AG04450 (cell line): ENCODE data around the gene RHEX. TPM values are rescaled to one million over a fixed set of nuclear protein-coding genes. Genes with fewer than 3 reads are reported as not detected.

ENCODE experiments used
- CTCF ChIA-PET: fragments of 300-600, 350-600 bp; formaldehyde crosslinking; extraction: SDS; loops from one replicate; lab custom pipeline; 2022; ENCODE audit warnings: antibody characterized with exemption, inconsistent platforms; lab: Charles Lee
- POLR2A ChIA-PET: fragments of 350-600 bp; formaldehyde crosslinking; extraction: SDS; loops from one replicate; lab custom pipeline; 2021; ENCODE audit warnings: antibody characterized with exemption, inconsistent platforms; lab: Yijun Ruan, JAX
- DNase-seq: peaks from one replicate; pipeline ENCODE4 v3.0.0-alpha.2; 2011; ENCODE audit warnings: low read depth, low spot score
- H3K27ac ChIP-seq: one replicate; pipeline ENCODE4 v1.5.1; 2012; ENCODE audit warnings: low read depth, low read length, control low read depth
- H3K27me3 ChIP-seq: one replicate; pipeline ENCODE4 v1.6.0; 2012; ENCODE audit warnings: low read length; ENCODE audit not compliant: control insufficient read depth, insufficient read depth
- H3K4me3 ChIP-seq: 2 replicates; pipeline ENCODE4 v1.5.1; 2011; ENCODE audit warnings: mild to moderate bottlenecking, low read depth, low read length, control low read depth
- H3K9me3 ChIP-seq: 2 replicates; pipeline ENCODE4 v1.5.1; 2012; ENCODE audit warnings: low read length; ENCODE audit not compliant: control insufficient read depth, insufficient read depth
- polyA plus RNA-seq: library from polyadenylated mRNA; depleted of rRNA; stranded (reverse); fragments of >200 nt; gene quantifications from 2 replicates; pipeline ENCODE4 v1.2.3, GENCODE V29; 2011
- TF ChIP-seq, protein P1 (sequence below): IDR thresholded peaks from 2 replicates; pipeline ENCODE4 v1.5.1; 2011; ENCODE audit warnings: low read depth, low read length, control low read depth, inconsistent platforms

RHEX gene
- polyA plus RNA-seq, 1 experiment: not detected

DNA sequence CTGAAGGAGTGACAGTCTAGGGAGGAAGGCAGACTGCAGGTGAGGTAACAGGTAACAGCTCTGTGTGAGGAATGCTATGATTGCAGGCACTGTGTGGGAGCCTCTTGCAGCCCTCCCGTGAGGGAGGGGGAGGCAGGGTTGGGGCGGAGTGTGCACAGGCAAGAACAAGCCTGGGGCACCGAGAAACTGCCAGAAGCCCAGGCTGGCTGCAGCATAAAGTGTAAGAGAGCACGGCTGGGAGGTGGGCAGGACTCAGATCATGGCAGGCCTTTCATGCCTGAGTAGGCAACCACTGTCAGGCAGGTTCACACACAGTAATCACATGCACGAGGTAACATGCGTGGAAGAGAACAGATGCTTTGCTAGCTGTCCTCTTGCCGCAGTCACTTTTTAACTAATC lies 11.3 kb upstream of the RHEX start:
- DNase-seq: no peak
- POLR2A ChIA-PET: no interaction called here
- Histone ChIP-seq H3K27me3 (peaks cover 41% of the 10 kb centered on the region), H3K9me3 (no peaks in the 10 kb centered on the region), H3K4me3 (no peak overlapping the region), H3K27ac (no peak overlapping the region)
- CTCF ChIA-PET: no interaction called here
- TF ChIP-seq, protein P1, sequence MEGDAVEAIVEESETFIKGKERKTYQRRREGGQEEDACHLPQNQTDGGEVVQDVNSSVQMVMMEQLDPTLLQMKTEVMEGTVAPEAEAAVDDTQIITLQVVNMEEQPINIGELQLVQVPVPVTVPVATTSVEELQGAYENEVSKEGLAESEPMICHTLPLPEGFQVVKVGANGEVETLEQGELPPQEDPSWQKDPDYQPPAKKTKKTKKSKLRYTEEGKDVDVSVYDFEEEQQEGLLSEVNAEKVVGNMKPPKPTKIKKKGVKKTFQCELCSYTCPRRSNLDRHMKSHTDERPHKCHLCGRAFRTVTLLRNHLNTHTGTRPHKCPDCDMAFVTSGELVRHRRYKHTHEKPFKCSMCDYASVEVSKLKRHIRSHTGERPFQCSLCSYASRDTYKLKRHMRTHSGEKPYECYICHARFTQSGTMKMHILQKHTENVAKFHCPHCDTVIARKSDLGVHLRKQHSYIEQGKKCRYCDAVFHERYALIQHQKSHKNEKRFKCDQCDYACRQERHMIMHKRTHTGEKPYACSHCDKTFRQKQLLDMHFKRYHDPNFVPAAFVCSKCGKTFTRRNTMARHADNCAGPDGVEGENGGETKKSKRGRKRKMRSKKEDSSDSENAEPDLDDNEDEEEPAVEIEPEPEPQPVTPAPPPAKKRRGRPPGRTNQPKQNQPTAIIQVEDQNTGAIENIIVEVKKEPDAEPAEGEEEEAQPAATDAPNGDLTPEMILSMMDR: no peak

DNA sequence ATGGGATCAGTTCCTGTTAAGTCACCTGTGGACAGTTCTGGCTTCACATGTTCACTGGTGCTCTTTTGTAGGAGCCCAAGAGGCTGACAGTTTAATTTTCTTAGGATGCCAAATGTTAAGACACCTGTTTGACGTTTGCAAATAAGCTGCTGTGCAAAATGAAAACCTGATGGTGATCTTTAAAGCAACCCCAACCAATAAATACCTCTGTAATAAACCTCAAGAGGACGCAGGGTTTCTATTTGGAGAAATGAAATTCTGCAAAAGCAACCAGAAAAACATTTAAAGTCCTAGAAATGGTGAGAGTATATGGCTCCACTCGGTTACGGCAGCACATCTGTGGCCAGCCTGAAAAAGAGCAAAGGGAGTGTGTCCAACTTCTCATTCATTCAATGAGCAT lies 5.7 kb upstream of the RHEX start:
- TF ChIP-seq, protein P1: no peak
- no peak overlapping the region for H3K4me3 ChIP-seq
- POLR2A ChIA-PET: no interaction called here
- no peaks in the 10 kb centered on the region for H3K9me3 ChIP-seq
- no peak for DNase-seq
- peaks cover 39% of the 10 kb centered on the region for H3K27me3 ChIP-seq
- no peak overlapping the region for H3K27ac ChIP-seq
- CTCF ChIA-PET: interaction anchor here (0.6 kb wide), 1 partner anchor 497 kb away, joined by 4 read pairs; no protein-coding TSS in a partner anchor

DNA sequence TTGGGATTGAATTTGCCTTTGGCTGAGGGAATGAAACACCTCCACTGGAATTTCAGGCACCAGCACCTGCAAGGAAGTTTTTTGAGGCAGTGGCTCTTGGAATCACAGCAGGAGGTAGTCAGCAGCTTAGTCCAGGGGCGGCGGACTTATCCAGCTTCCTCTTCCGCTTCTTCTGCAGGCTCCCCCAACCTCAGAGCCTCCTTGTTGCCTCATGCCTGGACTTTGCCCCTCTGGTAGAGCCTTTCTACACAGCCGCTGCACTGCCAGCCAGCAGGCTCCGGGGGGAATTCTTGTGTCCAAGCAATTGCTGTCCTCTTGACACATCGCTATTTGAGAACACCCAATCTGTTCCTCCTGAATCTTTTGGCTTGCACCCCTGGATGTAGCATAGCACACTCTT lies 4.4 kb upstream of the RHEX start:
- ChIA-PET CTCF (no interaction called here), POLR2A (interaction anchor here (0.5 kb wide), 1 partner anchor 11 kb away, joined by 4 read pairs; no protein-coding TSS in a partner anchor)
- TF ChIP-seq, protein P1: no peak
- H3K27me3 ChIP-seq: peaks cover 32% of the 10 kb centered on the region
- H3K9me3 ChIP-seq: no peaks in the 10 kb centered on the region
- no peak overlapping the region for H3K4me3 ChIP-seq
- no peak overlapping the region for H3K27ac ChIP-seq
- DNase-seq: no peak

DNA sequence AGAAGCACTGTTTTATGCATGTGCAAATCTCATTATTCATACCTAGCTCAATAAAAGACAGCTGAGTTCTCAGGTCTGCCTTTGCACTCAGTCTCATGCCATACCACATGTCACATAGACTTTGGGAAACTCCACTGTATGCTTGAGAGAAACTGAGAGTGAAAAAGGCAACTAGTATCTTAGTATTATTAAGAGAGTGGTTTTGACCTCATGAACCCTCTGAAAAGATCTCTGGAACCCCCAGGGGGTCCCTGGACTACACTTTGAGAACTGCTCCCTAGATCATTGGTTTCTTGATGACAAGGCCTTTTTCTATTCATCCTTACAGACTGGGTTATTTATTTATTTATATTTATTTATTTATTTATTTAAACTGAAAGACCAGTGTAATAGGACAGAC lies 3.7 kb upstream of the RHEX start:
- CTCF ChIA-PET: no interaction called here
- Histone ChIP-seq H3K27me3 (peaks cover 30% of the 10 kb centered on the region), H3K27ac (no peak overlapping the region), H3K9me3 (no peaks in the 10 kb centered on the region), H3K4me3 (no peak overlapping the region)
- TF ChIP-seq, protein P1: no peak
- POLR2A ChIA-PET: no interaction called here
- no peak for DNase-seq

DNA sequence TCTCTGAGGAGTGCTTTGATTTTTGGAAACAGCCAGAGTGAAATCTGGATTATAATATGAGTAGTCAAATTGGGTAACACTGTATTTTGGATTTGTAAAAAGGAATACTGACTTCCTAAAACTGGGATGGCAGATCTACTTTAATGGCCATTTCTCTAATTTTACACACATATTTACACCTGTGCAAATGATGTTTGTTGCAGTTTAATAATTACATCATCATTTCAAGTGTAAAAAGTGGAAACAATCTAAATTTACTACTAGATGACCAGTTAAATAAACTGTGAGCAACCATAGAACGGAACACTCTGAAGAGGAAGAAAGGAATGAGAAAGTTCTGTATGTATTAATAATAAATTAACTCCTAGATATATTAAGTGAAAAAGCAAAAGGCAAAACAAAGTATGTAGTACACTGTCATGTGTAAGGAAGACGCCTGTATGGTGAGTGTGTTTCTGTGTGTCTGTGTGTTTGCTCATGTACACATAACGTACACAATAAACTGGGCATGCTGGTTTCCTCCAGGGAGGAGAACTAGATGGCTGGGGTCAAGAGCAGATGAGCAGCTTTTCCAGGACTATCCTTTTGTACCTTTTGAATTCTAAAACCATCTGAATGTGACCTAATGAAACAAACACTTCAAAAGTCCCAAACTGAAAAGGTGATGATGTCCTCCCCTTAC lies 2.9 kb upstream of the RHEX start:
- ChIA-PET POLR2A (no interaction called here), CTCF (no interaction called here)
- no peak overlapping the region for H3K27ac ChIP-seq
- no peak overlapping the region for H3K4me3 ChIP-seq
- no peak for DNase-seq
- TF ChIP-seq, protein P1: no peak
- H3K27me3 ChIP-seq: peaks cover 30% of the 10 kb centered on the region
- H3K9me3 ChIP-seq: no peaks in the 10 kb centered on the region
